ENCODE measurements around the gene WNT3A.
A peak's percentile ranks its signal among the peaks of the same experiment; 100 is the strongest.

Gene WNT3A

GRCh38 chr1:228022571-228023293 lies 15.9 kb downstream of the WNT3A start:
- Mint-ChIP-seq H3K36me3 (no peaks in the 10 kb centered on the region), H3K4me3 (no peak overlapping the region), H3K4me1 (no peaks in the 10 kb centered on the region), H3K27me3 (peaks cover 8 to 13% of the 10 kb centered on the region in 2 donors), H3K27ac (no peak overlapping the region), H3K9me3 (peaks cover 0 to 4% of the 10 kb centered on the region in 2 donors)
- DNase-seq (no peak), ATAC-seq (replicated peaks) (no peak)

GRCh38 chr1:228023294-228023639 lies 16.5 kb downstream of the WNT3A start:
- no peak overlapping the region for H3K4me3 Mint-ChIP-seq
- no peak for ATAC-seq (replicated peaks)

GRCh38 chr1:228029281-228029680 lies 22.5 kb downstream of the WNT3A start:
- Mint-ChIP-seq H3K4me1 (no peaks in the 10 kb centered on the region), H3K36me3 (peaks cover 0 to 3% of the 10 kb centered on the region in 2 donors), H3K27ac (no peak overlapping the region), H3K9me3 (peaks cover 6 to 8% of the 10 kb centered on the region in 2 donors), H3K27me3 (peaks cover 31 to 38% of the 10 kb centered on the region in 2 donors), H3K4me3 (no peak overlapping the region)
- no peak for DNase-seq
- ATAC-seq (replicated peaks) = no peak

More at GRCh38 chr1:228023294-228023639, 16.5 kb downstream of the WNT3A start:
- peaks cover 8 to 13% of the 10 kb centered on the region in 2 donors for H3K27me3 Mint-ChIP-seq
- H3K36me3 Mint-ChIP-seq = no peaks in the 10 kb centered on the region
- H3K9me3 Mint-ChIP-seq = peaks cover 0 to 4% of the 10 kb centered on the region in 2 donors
- no peak overlapping the region for H3K27ac Mint-ChIP-seq
- H3K4me1 Mint-ChIP-seq = no peaks in the 10 kb centered on the region
- no peak for DNase-seq

- Mint-ChIP-seq H3K27me3 (peaks cover 37 to 43% of the 10 kb centered on the region in 2 donors), H3K27ac (no peak overlapping the region), H3K9me3 (peaks cover 4 to 6% of the 10 kb centered on the region in 2 donors), H3K36me3 (peaks cover 0 to 3% of the 10 kb centered on the region in 2 donors), H3K4me3 (no peak overlapping the region), H3K4me1 (peaks cover 3 to 7% of the 10 kb centered on the region in 2 donors)
- ATAC-seq (replicated peaks) (no peak), DNase-seq (no peak)
These were observed 23.8 kb downstream of the WNT3A start for GRCh38 chr1:228030451-228031201.

- H3K9me3 Mint-ChIP-seq = peaks cover 4 to 6% of the 10 kb centered on the region in 2 donors
- H3K4me3 Mint-ChIP-seq = no peak overlapping the region
- peaks cover 6 to 11% of the 10 kb centered on the region in 2 donors for H3K4me1 Mint-ChIP-seq
- peaks cover 46 to 51% of the 10 kb centered on the region in 2 donors for H3K27me3 Mint-ChIP-seq
- no peak overlapping the region for H3K27ac Mint-ChIP-seq
- peaks cover 0 to 3% of the 10 kb centered on the region in 2 donors for H3K36me3 Mint-ChIP-seq
- DNase-seq = no peak
- ATAC-seq (replicated peaks) = no peak
These were observed 24.6 kb downstream of the WNT3A start for GRCh38 chr1:228031276-228031995.

- peaks cover 6 to 11% of the 10 kb centered on the region in 2 donors for H3K4me1 Mint-ChIP-seq
- ATAC-seq (replicated peaks) (no peak), DNase-seq (no peak)
- no peak overlapping the region for H3K27ac Mint-ChIP-seq
- peaks cover 4 to 6% of the 10 kb centered on the region in 2 donors for H3K9me3 Mint-ChIP-seq
- peaks cover 50 to 57% of the 10 kb centered on the region in 2 donors for H3K27me3 Mint-ChIP-seq
- H3K4me3 Mint-ChIP-seq = no peak overlapping the region
- peaks cover 0 to 3% of the 10 kb centered on the region in 2 donors for H3K36me3 Mint-ChIP-seq
These were observed 25.2 kb downstream of the WNT3A start for GRCh38 chr1:228032041-228032440.

- Mint-ChIP-seq H3K27me3 (peaks cover 50 to 65% of the 10 kb centered on the region in 2 donors), H3K36me3 (peaks cover 0 to 3% of the 10 kb centered on the region in 2 donors)
- ATAC-seq (replicated peaks) = no peak
These were observed 26.6 kb downstream of the WNT3A start for GRCh38 chr1:228033376-228033775.

GRCh38 chr1:228034954-228035837 lies 28.4 kb downstream of the WNT3A start:
- Mint-ChIP-seq H3K27ac (no peak overlapping the region), H3K36me3 (peaks cover 0 to 3% of the 10 kb centered on the region in 2 donors), H3K4me1 (peaks cover 6 to 16% of the 10 kb centered on the region in 2 donors), H3K9me3 (peaks cover 4 to 6% of the 10 kb centered on the region in 2 donors), H3K27me3 (peaks cover 55 to 78% of the 10 kb centered on the region in 2 donors), H3K4me3 (no peak overlapping the region)
- peak in 1 of 2 donors; percentile 21 for ATAC-seq (replicated peaks)
- DNase-seq = no peak

More at GRCh38 chr1:228033376-228033775, 26.6 kb downstream of the WNT3A start:
- Mint-ChIP-seq H3K4me3 (no peak overlapping the region), H3K4me1 (peaks cover 6 to 16% of the 10 kb centered on the region in 2 donors), H3K27ac (no peak overlapping the region), H3K9me3 (peaks cover 4 to 6% of the 10 kb centered on the region in 2 donors)
- no peak for DNase-seq

- no peak for ATAC-seq (replicated peaks)
- no peak for DNase-seq
- peaks cover 6 to 16% of the 10 kb centered on the region in 2 donors for H3K4me1 Mint-ChIP-seq
- peaks cover 4 to 6% of the 10 kb centered on the region in 2 donors for H3K9me3 Mint-ChIP-seq
- peaks cover 53 to 78% of the 10 kb centered on the region in 2 donors for H3K27me3 Mint-ChIP-seq
- no peak overlapping the region for H3K27ac Mint-ChIP-seq
- peaks cover 0 to 3% of the 10 kb centered on the region in 2 donors for H3K36me3 Mint-ChIP-seq
- no peak overlapping the region for H3K4me3 Mint-ChIP-seq
These were observed 29.0 kb downstream of the WNT3A start for GRCh38 chr1:228035844-228036243.

- no peak overlapping the region for H3K4me3 Mint-ChIP-seq
- peaks cover 0 to 3% of the 10 kb centered on the region in 2 donors for H3K36me3 Mint-ChIP-seq
- H3K4me1 Mint-ChIP-seq = peaks cover 6 to 16% of the 10 kb centered on the region in 2 donors
- H3K27me3 Mint-ChIP-seq = peaks cover 44 to 69% of the 10 kb centered on the region in 2 donors
- DNase-seq (no peak), ATAC-seq (replicated peaks) (no peak)
- H3K27ac Mint-ChIP-seq = no peak overlapping the region
- H3K9me3 Mint-ChIP-seq = peaks cover 4 to 6% of the 10 kb centered on the region in 2 donors
These were observed 30.0 kb downstream of the WNT3A start for GRCh38 chr1:228036701-228037231.

GRCh38 chr1:228037401-228038386 lies 30.9 kb downstream of the WNT3A start:
- ATAC-seq (replicated peaks) (peak; percentile 98), DNase-seq (peak; percentile 71)
- no peak overlapping the region for H3K27ac Mint-ChIP-seq
- H3K4me1 Mint-ChIP-seq = peaks cover 6 to 16% of the 10 kb centered on the region in 2 donors
- peak overlapping the region; percentile 26 to 58 for H3K4me3 Mint-ChIP-seq
- peaks cover 0 to 3% of the 10 kb centered on the region in 2 donors for H3K36me3 Mint-ChIP-seq
- H3K27me3 Mint-ChIP-seq = peaks cover 41 to 67% of the 10 kb centered on the region in 2 donors
- peaks cover 4 to 5% of the 10 kb centered on the region in 2 donors for H3K9me3 Mint-ChIP-seq

GRCh38 chr1:228038387-228039005 lies 31.7 kb downstream of the WNT3A start:
- peaks cover under 1% of the 10 kb centered on the region in 2 donors for H3K9me3 Mint-ChIP-seq
- ATAC-seq (replicated peaks) (no peak), DNase-seq (no peak)
- H3K36me3 Mint-ChIP-seq = peaks cover 0 to under 1% of the 10 kb centered on the region in 2 donors
- no peak overlapping the region for H3K4me3 Mint-ChIP-seq
- peaks cover 33 to 59% of the 10 kb centered on the region in 2 donors for H3K27me3 Mint-ChIP-seq
- no peak overlapping the region for H3K27ac Mint-ChIP-seq
- H3K4me1 Mint-ChIP-seq = peaks cover 6 to 16% of the 10 kb centered on the region in 2 donors
